MG63 (cell line): Measurements from ENCODE around the gene PITX1. TPM values are rescaled to one million over a fixed set of nuclear protein-coding genes. Genes with fewer than 3 reads are reported as not detected.
"Not testable (repeated sequence)": the region's sequence is repeated elsewhere in the genome, so short reads cannot be mapped to it uniquely, and the experiment has no call there.

Experiments used
- DNase-seq: peaks from one replicate; pipeline ENCODE4 v3.0.0-alpha.2; 2020
- H3K27me3 ChIP-seq: fragments of 250-450 bp; sonication (Bioruptor Pico); 2 replicates; pipeline ENCODE4 v1.5.1; 2020; ENCODE audit warnings: mild to moderate bottlenecking, moderate library complexity
- H3K36me3 ChIP-seq: fragments of 250-450 bp; sonication (Bioruptor Pico); 2 replicates; pipeline ENCODE4 v1.5.1; 2020; ENCODE audit warnings: mild to moderate bottlenecking, moderate library complexity
- H3K4me3 ChIP-seq: fragments of 250-450 bp; sonication (Bioruptor Pico); 2 replicates; pipeline ENCODE4 v1.5.1; 2020; ENCODE audit warnings: mild to moderate bottlenecking, moderate library complexity
- H3K9me3 ChIP-seq: fragments of 250-450 bp; sonication (Bioruptor Pico); 2 replicates; pipeline ENCODE4 v1.5.1; 2020; ENCODE audit warnings: mild to moderate bottlenecking, moderate library complexity
- total RNA-seq: library from RNA; depleted of rRNA; stranded (reverse); fragments of >200 nt; shearing (Covaris generic); gene quantifications from 2 replicates; pipeline ENCODE4 v1.2.3, GENCODE V29; 2014; ENCODE audit warnings: low replicate concordance; rRNA removed

PITX1 gene
- total RNA-seq, 1 experiment from 2014 or later: 372 TPM

GRCh38 chr5:134990183-134990582, 43.8 kb downstream of the PITX1 start:
- not testable (repeated sequence) for DNase-seq, H3K4me3 ChIP-seq, H3K27me3 ChIP-seq
- H3K9me3 ChIP-seq: peaks cover 12% of the 10 kb centered on the region
- H3K36me3 ChIP-seq: peaks cover 15% of the 10 kb centered on the region

GRCh38 chr5:134989266-134989830, 44.7 kb downstream of the PITX1 start:
- H3K9me3 ChIP-seq: peaks cover 15% of the 10 kb centered on the region
- DNase-seq: no peak
- H3K4me3 ChIP-seq: no peak overlapping the region
- H3K36me3 ChIP-seq: peaks cover 16% of the 10 kb centered on the region
- no peaks in the 10 kb centered on the region for H3K27me3 ChIP-seq

- Histone ChIP-seq H3K9me3 (peaks cover 54% of the 10 kb centered on the region), H3K4me3 (no peak overlapping the region), H3K27me3 (no peaks in the 10 kb centered on the region), H3K36me3 (peaks cover 10% of the 10 kb centered on the region)
- no peak for DNase-seq
Measured at GRCh38 chr5:134982230-134982629, 51.8 kb downstream of the PITX1 start.

- no peak for DNase-seq
- Histone ChIP-seq H3K4me3 (no peak overlapping the region), H3K27me3 (no peaks in the 10 kb centered on the region), H3K36me3 (peaks cover 17% of the 10 kb centered on the region), H3K9me3 (peaks cover 54% of the 10 kb centered on the region)
Measured at GRCh38 chr5:134979416-134979815, 54.6 kb downstream of the PITX1 start.

Other genes with a start within 250 kb of the PITX1 start
- gene C5orf24, start 188.3 kb downstream of the PITX1 start, total RNA-seq: 26.2 and 37.6 TPM in 2 replicates
- 115 and 231 TPM in 2 replicates for gene TXNDC15, start 159.9 kb downstream of the PITX1 start, total RNA-seq
- gene PCBD2, start 129.1 kb downstream of the PITX1 start, total RNA-seq: 7.1 and 11.1 TPM in 2 replicates
- 0.59 and 1.5 TPM in 2 replicates for gene CATSPER3, start 66.3 kb downstream of the PITX1 start, total RNA-seq